Activated CD4-positive, alpha-beta T cell treated with anti-CD3 and anti-CD28 coated beads, Interleukin-2, amount 50 U/mL, for 4 hours (primary cell): ENCODE results near the gene GLB1L2.

ENCODE experiments used
- DNase-seq, 2 experiments: peaks; one replicate each; pipeline ENCODE4 v3.0.0-alpha.2; 2020

Gene GLB1L2

DNA sequence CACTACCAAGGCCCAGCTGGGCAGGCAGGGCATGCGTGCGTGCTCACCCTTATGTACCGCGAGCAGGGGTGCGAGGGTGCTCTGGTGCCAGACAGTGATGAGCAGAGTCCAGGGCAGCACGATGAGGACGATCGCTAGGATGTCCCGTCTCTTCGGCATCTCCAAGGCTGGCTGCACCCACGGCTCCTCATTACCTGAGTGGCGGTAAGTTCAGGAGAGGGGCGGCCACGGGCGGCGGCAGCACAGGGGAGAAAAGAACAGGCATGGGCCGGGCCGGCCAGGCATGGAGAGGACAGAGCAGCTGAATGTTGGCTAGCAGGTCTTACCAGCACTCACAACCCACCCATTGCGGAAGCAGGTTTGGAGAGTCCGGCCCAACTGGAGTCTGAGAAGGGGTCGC, 55.7 kb downstream of the GLB1L2 start:
- DNase-seq: no peak

- DNase-seq: no peak
These were observed 56.8 kb downstream of the GLB1L2 start for GRCh38 chr11:134388590-134388989.

- no peak for DNase-seq
These were observed 57.8 kb downstream of the GLB1L2 start for GRCh38 chr11:134389464-134390180.

DNA sequence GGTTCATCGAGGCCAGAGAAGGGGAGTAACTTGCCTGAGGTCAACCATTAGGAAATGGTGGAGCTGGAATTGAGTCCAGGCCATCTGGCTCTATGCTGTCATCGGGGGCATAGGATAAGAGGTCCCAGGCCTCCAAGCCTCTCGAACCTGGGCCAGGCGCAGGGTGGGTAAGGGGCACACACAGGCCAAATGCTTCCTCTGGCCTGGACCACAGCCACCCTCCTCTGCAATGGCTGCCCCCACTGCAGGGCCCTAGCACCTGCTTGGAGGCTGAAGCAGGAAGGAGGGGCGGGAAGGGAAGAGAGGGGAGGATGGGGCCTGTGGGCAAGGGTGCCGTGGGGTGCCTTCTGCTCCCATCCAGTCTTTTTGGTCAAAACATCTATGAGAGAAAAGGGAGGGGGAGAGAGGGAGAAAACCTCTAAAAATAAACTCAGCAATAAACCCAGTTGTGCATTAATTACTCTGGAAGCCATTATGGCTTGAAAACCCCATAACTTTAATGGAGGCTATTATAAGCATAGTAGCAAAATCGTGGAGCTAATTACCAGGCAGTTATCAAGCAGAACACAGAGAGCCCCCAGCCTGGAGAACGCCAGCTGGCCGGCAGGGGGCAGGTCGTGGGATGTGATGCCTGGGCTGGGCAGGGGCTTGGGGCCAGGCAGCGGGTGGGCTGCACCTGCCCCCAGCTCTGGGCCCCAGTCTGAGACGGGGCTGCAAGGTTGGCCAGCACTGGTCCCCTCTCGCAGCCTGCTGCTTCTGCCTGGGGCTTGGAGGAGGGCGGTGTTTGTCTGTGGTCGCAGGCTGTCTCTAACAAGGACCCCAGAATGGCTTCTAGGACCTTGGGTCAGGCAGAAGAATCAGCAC, 59.1 kb downstream of the GLB1L2 start:
- DNase-seq: no peak

GRCh38 chr11:134391656-134392055, 59.9 kb downstream of the GLB1L2 start:
- DNase-seq: no peak

GRCh38 chr11:134392953-134393615, 61.3 kb downstream of the GLB1L2 start:
- DNase-seq: no peak

- DNase-seq: no peak
These were observed 61.9 kb downstream of the GLB1L2 start for GRCh38 chr11:134393638-134394037.

DNA sequence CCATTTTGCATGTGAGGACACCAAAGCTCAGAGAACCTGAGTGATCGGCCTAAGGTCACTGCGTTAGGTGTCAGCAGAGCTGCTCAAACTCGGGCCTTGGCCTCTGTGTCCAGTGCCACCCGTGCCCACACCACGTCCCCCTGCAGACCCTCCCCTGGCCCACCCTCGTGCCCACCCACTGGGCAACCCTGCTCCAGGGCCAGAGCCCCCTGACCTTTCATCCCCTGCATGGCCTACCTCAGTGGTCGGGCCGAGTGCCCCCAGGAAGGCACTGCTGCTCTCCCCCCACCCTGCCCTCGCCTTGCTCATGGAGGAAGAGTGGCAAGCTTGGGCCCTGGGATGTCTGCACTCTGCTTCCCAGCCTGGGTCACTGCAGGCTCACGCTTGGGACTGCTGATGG, 62.5 kb downstream of the GLB1L2 start:
- DNase-seq: no peak

DNA sequence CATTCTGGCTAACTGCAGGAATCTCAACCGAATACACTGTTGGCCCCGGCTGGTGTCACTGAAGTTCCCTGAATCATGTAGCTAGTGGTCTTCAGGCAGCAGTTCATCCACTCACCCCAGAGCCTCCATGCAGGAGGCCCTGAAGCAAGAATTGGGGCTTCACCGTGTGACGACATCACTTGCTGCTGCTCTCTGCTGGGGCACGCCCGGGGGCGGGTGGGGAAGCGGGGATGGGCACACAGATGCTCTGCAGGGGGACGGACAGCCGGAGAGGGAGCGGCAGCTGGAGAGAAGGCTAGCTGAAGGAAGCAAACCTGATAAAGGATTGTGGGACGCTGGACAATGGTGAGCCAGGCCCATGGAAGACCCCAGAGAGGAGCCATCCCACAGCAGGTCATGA, 63.2 kb downstream of the GLB1L2 start:
- DNase-seq: no peak

- DNase-seq: no peak
These were observed 65.7 kb downstream of the GLB1L2 start for GRCh38 chr11:134397304-134398078.

- DNase-seq: no peak
These were observed 66.3 kb downstream of the GLB1L2 start for GRCh38 chr11:134398079-134398444.

GRCh38 chr11:134398644-134399292, 67.0 kb downstream of the GLB1L2 start:
- no peak for DNase-seq

DNA sequence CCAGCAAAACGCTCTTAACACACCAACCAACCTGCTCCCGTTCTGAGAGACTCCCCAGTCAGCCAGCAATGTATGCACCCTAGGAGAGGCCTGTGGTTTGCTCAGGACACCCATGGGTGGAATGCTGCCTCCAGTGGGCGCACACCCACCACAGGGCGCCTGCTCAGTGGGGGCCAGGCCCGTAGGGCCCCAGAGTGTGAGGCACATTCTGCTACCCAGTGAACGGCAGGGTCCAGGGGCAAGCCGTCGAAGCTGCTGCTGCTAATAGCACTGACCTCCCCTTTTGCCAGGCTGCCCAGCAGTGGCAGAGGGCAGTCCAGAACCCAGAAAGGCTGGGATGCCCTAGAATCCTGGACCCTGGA, 67.5 kb downstream of the GLB1L2 start:
- DNase-seq: no peak

- no peak for DNase-seq
These were observed 68.2 kb downstream of the GLB1L2 start for GRCh38 chr11:134399996-134400395.

DNA sequence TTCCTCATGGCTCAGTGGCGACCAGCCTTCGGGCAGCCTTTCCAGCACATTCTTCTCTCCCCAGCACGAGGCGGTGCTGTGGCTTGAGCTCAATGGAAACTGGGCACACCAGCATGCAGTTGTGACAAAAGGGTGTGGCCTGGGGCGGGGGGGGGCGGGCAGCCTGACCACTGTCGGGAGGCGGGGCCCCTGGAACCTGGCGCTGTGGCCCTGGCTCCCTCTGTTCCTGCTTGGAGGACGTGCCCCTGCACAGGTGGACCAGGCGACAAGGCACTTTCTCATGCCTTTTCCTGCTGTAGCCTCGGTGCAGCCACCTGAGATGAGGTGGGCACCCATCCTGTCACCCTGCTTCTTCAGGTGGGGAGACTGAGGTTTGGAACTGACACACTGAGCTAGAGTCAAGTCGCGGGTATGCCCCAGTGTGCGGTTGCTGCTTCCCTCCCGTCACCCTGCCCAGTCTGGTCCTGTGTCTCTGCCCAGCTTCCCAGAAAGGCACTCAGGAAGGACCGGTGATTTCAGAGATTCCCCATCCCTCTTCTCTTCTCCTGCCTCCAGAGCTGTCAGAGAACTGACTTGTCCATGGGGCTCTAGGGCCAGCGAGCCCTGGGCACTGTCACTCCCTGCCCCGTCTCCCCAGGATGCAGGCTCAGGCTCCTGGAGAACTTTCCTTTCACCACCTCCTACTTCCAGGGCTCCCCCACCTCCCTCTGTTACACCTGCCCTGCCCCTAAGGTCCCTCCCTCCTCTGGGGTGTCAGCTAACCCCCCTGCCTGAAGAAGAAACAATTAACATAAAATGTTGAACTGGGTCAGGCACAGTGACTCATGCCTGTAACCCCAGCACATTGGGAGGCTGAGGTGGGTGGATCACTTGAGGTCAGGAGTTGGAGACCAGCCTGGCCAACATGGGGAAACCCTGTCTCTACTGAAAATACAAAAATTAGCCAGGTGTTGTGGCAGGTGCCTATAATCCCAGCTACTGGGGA, 70.3 kb downstream of the GLB1L2 start:
- DNase-seq: no peak

GRCh38 chr11:134402910-134403309, 71.1 kb downstream of the GLB1L2 start:
- DNase-seq: no peak

- no peak for DNase-seq
These were observed 73.0 kb downstream of the GLB1L2 start for GRCh38 chr11:134404575-134405341.

GRCh38 chr11:134405436-134405835, 73.6 kb downstream of the GLB1L2 start:
- DNase-seq: no peak

DNA sequence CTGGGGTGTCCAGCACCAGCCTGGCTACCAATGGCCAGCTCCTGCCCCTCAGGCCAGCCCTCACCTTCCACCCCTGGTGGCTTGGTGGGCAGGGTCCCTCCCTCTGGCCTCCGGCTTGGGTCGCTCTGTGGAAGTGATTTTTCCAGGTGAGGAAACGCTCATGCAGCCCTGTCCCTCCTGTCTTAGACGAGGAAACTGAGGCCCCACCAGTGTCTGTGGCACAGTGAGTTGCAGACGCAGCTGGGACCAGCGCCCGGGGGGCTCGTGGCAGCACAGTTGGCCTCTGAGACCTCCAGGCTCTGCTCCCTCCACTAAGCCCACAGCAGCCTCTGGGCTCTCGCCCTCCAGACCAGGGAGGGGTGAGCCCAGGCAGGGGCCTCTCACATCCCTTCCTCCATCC, 74.1 kb downstream of the GLB1L2 start:
- no peak for DNase-seq
